GM04504 (cell line): ENCODE results near the gene FEZ2.

ENCODE experiments used
- DNase-seq: peaks from one replicate; pipeline ENCODE4 v3.0.0-alpha.2; 2012; ENCODE audit warnings: low read depth

Gene FEZ2

GRCh38 chr2:36528766-36529392 is 69.1 kb downstream of the FEZ2 start:
- no peak for DNase-seq

DNA sequence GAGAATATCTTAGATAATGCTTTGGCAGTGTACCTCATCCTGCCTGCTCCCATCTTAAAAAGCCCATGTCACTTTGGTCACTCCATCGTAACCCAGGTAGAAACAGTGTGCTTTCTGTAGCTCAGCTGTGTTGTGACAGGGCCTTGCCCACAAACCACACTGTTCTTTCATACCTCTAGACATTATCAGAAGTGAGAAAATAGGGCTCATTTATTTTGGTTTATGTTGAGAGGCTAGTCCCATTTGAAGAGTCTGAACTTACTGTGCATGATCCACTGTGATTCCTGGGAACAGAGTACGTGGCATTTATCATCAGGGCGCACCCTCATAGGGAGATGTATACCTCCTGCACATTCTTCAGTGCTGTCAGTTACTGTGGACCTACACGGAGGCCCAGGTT is 69.7 kb downstream of the FEZ2 start:
- no peak for DNase-seq

DNA sequence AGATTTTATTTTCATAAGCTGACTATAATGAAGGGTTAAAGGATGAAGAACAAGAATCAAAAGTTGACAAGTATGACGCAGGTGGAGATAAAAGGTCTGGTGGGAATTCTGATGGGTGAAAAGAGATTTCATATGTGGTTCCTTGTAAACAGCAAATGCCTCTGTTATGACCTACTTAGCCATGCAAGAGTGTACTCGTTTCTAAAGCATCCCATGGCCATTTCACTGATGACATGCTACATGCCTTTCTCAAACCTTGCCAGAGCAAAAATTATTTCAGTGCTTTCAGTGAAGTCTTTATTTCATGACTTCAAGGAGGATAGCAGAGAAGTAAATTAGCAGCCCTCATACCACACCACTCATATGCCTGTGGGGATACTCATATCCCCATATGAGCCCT is 71.7 kb downstream of the FEZ2 start:
- no peak for DNase-seq

DNA sequence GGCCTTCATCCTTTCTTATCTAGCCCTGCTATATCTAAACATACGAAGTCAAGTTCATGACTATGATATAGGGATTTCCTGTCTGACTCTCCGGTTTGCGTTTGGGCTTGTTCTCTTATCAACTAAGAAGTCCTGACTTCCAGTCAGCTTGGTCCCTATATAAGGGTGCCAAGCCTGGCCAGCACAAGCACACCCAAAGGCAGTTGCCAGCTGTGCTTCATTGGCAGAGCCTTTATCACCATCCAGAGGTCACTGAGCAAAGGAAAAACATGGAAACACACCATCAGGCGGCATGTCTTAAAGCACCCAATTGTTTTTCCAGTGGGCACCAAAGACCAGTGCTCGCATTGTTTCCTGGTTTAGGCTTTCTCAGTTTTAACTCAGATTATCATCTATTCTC is 72.7 kb downstream of the FEZ2 start:
- DNase-seq: no peak

DNA sequence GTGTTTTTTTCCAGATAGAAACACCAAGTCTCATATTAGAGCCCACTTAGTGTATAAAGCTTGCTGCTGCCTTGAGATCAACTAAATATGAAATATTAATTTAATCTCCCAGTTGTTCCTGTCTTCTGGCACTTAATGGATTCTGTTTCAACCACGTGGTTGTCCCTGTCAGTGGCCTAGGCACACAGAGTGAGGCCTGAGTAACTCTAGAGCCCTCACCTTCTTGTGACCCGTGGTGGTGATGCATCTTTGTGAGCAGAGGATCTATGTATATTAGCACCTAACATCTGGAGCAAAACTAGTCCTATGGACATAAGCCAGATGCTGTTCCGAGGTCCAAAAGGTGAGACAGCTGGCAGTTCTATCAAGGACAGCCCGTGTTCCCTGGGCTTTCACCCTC is 74.8 kb downstream of the FEZ2 start:
- no peak for DNase-seq

DNA sequence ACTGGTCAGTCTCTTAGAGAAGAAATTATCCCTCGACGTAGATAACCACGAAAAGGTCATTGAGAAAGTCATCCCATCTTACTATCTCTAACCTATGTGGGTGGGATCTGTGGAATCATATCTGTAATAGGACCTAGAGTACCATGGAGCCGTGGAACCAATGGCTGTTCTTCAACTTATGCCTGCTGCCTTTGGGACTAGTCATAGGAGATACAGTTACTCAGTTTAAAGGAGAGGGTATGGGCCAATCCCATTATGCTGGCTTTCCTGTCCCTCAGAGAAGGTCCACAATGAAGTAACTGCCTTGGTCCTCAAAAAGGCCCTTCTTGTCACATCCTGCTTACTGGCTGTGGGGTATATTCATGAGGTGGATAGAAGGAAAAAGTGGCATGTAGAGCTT is 77.5 kb downstream of the FEZ2 start:
- DNase-seq: no peak

DNA sequence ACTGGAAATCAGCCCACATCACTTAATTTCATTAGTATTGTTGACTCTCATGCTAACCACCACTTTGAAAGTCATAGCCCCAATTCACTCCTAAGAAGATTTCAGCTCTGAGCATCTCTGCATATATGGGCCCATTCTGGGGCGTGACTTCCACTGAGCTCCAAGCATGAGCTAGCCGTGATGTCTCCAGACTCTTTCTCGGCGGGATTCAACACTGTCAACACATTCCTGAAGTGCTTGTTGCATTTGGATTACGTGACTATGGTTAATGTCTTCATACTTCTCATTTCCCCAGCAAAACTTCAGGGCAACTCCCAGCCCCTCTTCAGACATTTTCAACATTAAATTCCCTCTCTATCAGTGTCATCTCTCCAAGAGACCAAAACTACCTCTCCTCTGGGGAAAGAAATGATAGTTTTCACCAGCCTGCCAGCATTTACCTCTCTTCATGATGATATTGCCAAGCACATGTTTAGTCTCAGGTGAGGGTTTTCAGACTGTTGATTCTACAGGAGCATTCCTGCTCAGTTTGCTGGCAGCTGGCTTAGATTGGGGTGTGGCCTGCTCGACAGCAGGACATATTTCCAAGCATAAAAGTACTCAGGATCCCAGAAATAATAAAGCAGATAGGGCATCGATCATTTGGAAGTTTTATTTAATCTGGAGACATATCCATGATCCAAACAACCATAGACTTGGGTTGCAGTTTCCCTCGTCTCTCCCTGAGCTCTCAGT is 81.7 kb downstream of the FEZ2 start:
- DNase-seq: peak; percentile 44

GRCh38 chr2:36515538-36515937 is 82.4 kb downstream of the FEZ2 start:
- DNase-seq: no peak

DNA sequence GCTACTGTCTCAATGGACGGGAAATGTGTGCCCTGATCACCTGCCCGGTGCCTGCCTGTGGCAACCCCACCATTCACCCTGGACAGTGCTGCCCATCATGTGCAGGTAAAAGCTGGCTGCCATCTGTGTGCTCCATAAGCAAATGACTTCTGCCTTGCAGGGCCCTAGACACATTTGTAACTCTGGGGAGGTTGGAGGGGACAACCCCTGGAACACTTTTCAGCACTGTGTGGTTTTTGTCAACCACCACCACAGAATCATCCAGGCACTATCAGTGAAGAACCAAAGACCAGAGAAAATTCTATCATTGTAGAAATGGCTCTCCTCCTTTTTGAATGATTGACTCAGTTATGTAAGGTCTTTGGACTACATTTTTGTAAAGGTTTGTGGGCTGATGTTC is 84.3 kb downstream of the FEZ2 start:
- no peak for DNase-seq

GRCh38 chr2:36512705-36513104 is 85.3 kb downstream of the FEZ2 start:
- DNase-seq: no peak

DNA sequence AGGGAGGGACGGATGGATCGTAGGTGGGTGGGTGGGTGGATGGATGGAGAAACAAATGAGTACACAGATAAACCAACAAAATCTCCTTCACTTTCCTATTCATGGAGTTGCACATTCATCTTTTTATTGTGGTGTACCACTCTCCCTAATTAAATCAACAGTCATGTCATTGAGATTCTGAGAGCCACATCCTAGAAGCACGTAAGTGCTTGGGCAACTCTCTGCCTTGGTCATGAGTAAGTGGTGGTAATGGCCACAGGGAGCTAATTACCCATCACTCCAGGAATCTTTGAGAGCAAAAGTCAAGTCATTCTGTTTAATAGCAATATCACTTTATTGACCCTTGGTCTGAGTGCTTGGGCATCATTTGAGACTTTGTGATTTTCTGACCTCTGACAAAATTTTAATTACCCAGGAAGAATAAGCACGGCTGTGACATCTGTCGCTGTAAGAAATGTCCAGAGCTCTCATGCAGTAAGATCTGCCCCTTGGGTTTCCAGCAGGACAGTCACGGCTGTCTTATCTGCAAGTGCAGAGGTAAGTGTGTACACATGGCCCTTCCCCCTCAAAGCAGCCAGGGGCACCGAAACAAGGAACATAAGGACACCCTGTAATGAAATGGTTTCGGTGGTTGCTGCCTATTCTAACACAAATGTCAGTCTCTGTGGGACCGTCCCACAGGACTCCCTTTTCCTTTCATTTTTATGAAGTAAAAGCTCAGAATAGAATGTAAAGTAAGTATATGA is 85.9 kb downstream of the FEZ2 start:
- peak; percentile 23 for DNase-seq

GRCh38 chr2:36509075-36509474 is 88.9 kb downstream of the FEZ2 start:
- DNase-seq: no peak

DNA sequence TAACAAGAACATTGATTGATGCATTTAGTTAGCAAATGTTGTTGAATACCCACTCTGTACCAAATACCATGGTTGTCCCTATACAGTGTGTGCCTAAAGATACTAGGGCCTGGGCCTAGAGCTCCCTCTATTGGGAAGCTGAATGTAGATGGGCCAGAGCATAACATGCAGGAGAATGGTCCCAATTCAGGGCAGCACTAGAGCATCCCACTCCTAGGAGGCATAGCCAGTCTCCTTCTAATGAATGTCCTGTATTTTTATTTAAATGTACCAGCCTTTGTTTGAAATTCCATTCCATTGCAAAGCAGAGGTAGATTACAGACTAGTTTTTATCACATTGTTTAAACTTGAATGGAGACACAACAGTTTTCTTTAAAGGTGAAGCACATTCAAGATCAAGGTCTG is 90.6 kb downstream of the FEZ2 start:
- no peak for DNase-seq
